Vagina (tissue), 2 donors: ENCODE results near the gene BGLAP. TPM values are rescaled to one million over a fixed set of nuclear protein-coding genes. Genes with fewer than 3 reads are reported as not detected.

ENCODE experiments used
- DNase-seq, 2 donors: peaks; one replicate each; pipeline ENCODE4 v3.0.0-alpha.2; 2017; ENCODE audit errors: extremely low spot score in 2 of 2
- H3K27ac ChIP-seq: fragments of 200-600 bp; sonication (generic); one replicate; pipeline ENCODE4 v1.5.1; 2019
- H3K27me3 ChIP-seq: fragments of 200-600 bp; sonication (generic); one replicate; pipeline ENCODE4 v1.5.1; 2019
- H3K36me3 ChIP-seq, 2 donors: fragments of 200-600 bp; sonication (generic); one replicate each; pipeline ENCODE4 v1.5.1; 2017 to 2019
- H3K4me1 ChIP-seq: fragments of 200-600 bp; sonication (generic); one replicate; pipeline ENCODE4 v1.5.1; 2019
- H3K4me3 ChIP-seq, 2 donors: fragments of 200-600 bp; sonication (generic); 1 replicate in 1 of 2; 2 replicates in 1 of 2; pipeline ENCODE4 v1.5.1; 2016 to 2019
- H3K9me3 ChIP-seq: fragments of 200-600 bp; sonication (generic); one replicate; pipeline ENCODE4 v1.5.1; 2019
- POLR2A ChIP-seq, 2 donors: fragments of 450-650 bp; IDR thresholded peaks; one replicate each; pipeline ENCODE4 v1.6.1; 2017; ENCODE audit warnings: antibody characterized with exemption in 2 of 2, mild to moderate bottlenecking in 2 of 2, moderate library complexity in 2 of 2
- POLR2AphosphoS5 ChIP-seq, 2 donors: sonication (generic); formaldehyde crosslinking; IDR thresholded peaks; one replicate each; pipeline ENCODE4 v1.9.0; 2017; ENCODE audit warnings: antibody characterized with exemption in 2 of 2, mild to moderate bottlenecking in 2 of 2, low read depth in 1 of 2; ENCODE audit not compliant: insufficient read depth in 1 of 2
- intact Hi-C: fragments of 100-400 bp; cut with DNase I; formaldehyde crosslinking; loops from one replicate; pipeline ENCODE4 v1.15.1; 2023
- total RNA-seq: library from RNA; depleted of rRNA; stranded (reverse); fragments of >200 nt; gene quantifications from one replicate; pipeline ENCODE4 v1.2.3, GENCODE V29; 2016
- TF ChIP-seq, protein P1 (sequence below), 3 experiments: fragments of 450-650 bp in 2 of 3; fragments of 200-600 bp in 1 of 3; sonication (generic) in 1 of 3; IDR thresholded peaks; one replicate each; pipeline ENCODE4 v1.5.1; 2017 to 2019; ENCODE audit warnings: antibody characterized with exemption in 3 of 3, mild to moderate bottlenecking in 2 of 3, moderate library complexity in 2 of 3

The BGLAP gene
- total RNA-seq, 1 donor from 2014 or later = not detected

- Histone ChIP-seq H3K9me3 (no peaks in the 10 kb centered on the region), H3K27me3 (no peaks in the 10 kb centered on the region), H3K4me3 (no peak overlapping the region), H3K36me3 (peaks cover 3 to 89% of the 10 kb centered on the region in 2 donors), H3K4me1 (no peaks in the 10 kb centered on the region), H3K27ac (no peak overlapping the region)
- DNase-seq = no peak
- TF ChIP-seq POLR2A (IDR thresholded peaks at IDR 0.05) = no peak
- TF ChIP-seq, protein P1, sequence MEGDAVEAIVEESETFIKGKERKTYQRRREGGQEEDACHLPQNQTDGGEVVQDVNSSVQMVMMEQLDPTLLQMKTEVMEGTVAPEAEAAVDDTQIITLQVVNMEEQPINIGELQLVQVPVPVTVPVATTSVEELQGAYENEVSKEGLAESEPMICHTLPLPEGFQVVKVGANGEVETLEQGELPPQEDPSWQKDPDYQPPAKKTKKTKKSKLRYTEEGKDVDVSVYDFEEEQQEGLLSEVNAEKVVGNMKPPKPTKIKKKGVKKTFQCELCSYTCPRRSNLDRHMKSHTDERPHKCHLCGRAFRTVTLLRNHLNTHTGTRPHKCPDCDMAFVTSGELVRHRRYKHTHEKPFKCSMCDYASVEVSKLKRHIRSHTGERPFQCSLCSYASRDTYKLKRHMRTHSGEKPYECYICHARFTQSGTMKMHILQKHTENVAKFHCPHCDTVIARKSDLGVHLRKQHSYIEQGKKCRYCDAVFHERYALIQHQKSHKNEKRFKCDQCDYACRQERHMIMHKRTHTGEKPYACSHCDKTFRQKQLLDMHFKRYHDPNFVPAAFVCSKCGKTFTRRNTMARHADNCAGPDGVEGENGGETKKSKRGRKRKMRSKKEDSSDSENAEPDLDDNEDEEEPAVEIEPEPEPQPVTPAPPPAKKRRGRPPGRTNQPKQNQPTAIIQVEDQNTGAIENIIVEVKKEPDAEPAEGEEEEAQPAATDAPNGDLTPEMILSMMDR (IDR thresholded peaks at IDR 0.05) = no peak
- TF ChIP-seq POLR2AphosphoS5 (IDR thresholded peaks at IDR 0.05; ENCODE audit: insufficient read depth in 1 of 2, low read depth in 1 of 2) = no peak
- intact Hi-C loops = no loop called here
Observed at GRCh38 chr1:156259805-156260204, 17.8 kb downstream of the BGLAP start.

- Histone ChIP-seq H3K4me1 (no peaks in the 10 kb centered on the region), H3K27me3 (no peaks in the 10 kb centered on the region), H3K4me3 (no peak overlapping the region), H3K27ac (no peak overlapping the region), H3K9me3 (no peaks in the 10 kb centered on the region), H3K36me3 (peaks cover 3 to 89% of the 10 kb centered on the region in 2 donors)
- DNase-seq = no peak
- TF ChIP-seq POLR2A (IDR thresholded peaks at IDR 0.05) (no peak), POLR2AphosphoS5 (IDR thresholded peaks at IDR 0.05; ENCODE audit: insufficient read depth in 1 of 2, low read depth in 1 of 2) (no peak)
- TF ChIP-seq, protein P1 (IDR thresholded peaks at IDR 0.05) = no peak
- intact Hi-C loops = no loop called here
Observed at GRCh38 chr1:156260896-156261295, 18.9 kb downstream of the BGLAP start.

- H3K27ac ChIP-seq = no peak overlapping the region
Observed at GRCh38 chr1:156262461-156263287, 20.7 kb downstream of the BGLAP start.

GRCh38 chr1:156263288-156263655, 21.3 kb downstream of the BGLAP start:
- Histone ChIP-seq H3K4me3 (no peak overlapping the region), H3K27ac (no peak overlapping the region), H3K4me1 (no peaks in the 10 kb centered on the region), H3K36me3 (peaks cover 3 to 89% of the 10 kb centered on the region in 2 donors), H3K9me3 (no peaks in the 10 kb centered on the region), H3K27me3 (no peaks in the 10 kb centered on the region)
- TF ChIP-seq, protein P1 (IDR thresholded peaks at IDR 0.05) = no peak
- TF ChIP-seq POLR2A (IDR thresholded peaks at IDR 0.05) (no peak), POLR2AphosphoS5 (IDR thresholded peaks at IDR 0.05; ENCODE audit: insufficient read depth in 1 of 2, low read depth in 1 of 2) (no peak)
- no peak for DNase-seq
- intact Hi-C loops = no loop called here

More at GRCh38 chr1:156262461-156263287, 20.7 kb downstream of the BGLAP start:
- intact Hi-C loops = no loop called here
- no peaks in the 10 kb centered on the region for H3K9me3 ChIP-seq
- H3K4me1 ChIP-seq = no peaks in the 10 kb centered on the region
- no peak for TF ChIP-seq POLR2A (IDR thresholded peaks at IDR 0.05)
- TF ChIP-seq POLR2AphosphoS5 (IDR thresholded peaks at IDR 0.05; ENCODE audit: insufficient read depth in 1 of 2, low read depth in 1 of 2) = peak in 1 of 2 donors; percentile 8
- H3K27me3 ChIP-seq = no peaks in the 10 kb centered on the region
- H3K4me3 ChIP-seq = no peak overlapping the region
- peaks cover 3 to 89% of the 10 kb centered on the region in 2 donors for H3K36me3 ChIP-seq
- DNase-seq = no peak

DNA sequence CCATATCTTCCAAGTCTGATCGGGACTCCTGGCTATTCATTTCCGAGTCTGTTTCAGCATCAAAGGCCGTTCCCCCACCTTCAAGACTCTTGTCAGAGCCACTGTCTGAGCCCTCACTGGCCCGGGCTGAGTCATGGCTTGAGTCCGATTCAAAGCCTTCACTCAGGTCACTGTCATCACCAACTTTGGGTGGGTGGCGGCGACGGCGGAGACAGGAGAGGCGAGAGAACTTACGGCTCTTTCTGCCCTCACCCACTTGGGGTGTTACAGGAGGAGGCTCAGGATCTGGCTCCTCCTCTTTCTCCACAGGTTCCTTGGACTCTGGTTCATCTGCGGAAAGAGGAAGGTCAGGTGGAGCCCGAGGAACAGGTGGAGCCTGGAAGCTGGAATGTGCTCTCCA, 24.1 kb downstream of the BGLAP start:
- H3K27ac ChIP-seq = no peak overlapping the region
- peaks cover 3 to 68% of the 10 kb centered on the region in 2 donors for H3K36me3 ChIP-seq
- intact Hi-C loops = no loop called here
- no peaks in the 10 kb centered on the region for H3K4me1 ChIP-seq
- TF ChIP-seq, protein P1 (IDR thresholded peaks at IDR 0.05) = no peak
- TF ChIP-seq POLR2AphosphoS5 (IDR thresholded peaks at IDR 0.05; ENCODE audit: insufficient read depth in 1 of 2, low read depth in 1 of 2) (no peak), POLR2A (IDR thresholded peaks at IDR 0.05) (no peak)
- no peak overlapping the region for H3K4me3 ChIP-seq
- no peak for DNase-seq
- H3K27me3 ChIP-seq = no peaks in the 10 kb centered on the region
- H3K9me3 ChIP-seq = no peaks in the 10 kb centered on the region
